Sigmoid colon (tissue), 7 donors: ENCODE results near the gene NFATC2IP. TPM values are rescaled to one million over a fixed set of nuclear protein-coding genes. Genes with fewer than 3 reads are reported as not detected.

Source experiments
- DNase-seq: peaks from one replicate; pipeline ENCODE4 v3.0.0-alpha.2; 2019
- H3K27ac ChIP-seq, 4 donors: fragments of 200-600 bp; sonication (generic); one replicate each; pipeline ENCODE4 v1.5.1; 2016 to 2019; ENCODE audit warnings: mild to moderate bottlenecking in 1 of 4
- H3K27me3 ChIP-seq, 3 donors: fragments of 200-600 bp; sonication (generic); one replicate each; pipeline ENCODE4 v1.5.1; 2019; ENCODE audit warnings: mild to moderate bottlenecking in 1 of 3
- H3K36me3 ChIP-seq, 4 donors: fragments of 200-600 bp; sonication (generic); one replicate each; pipeline ENCODE4 v1.5.1; 2016 to 2019
- H3K4me1 ChIP-seq, 4 donors: fragments of 200-600 bp; sonication (generic); one replicate each; pipeline ENCODE4 v1.5.1; 2017 to 2019
- H3K4me3 ChIP-seq, 4 donors: fragments of 200-600 bp; sonication (generic); one replicate each; pipeline ENCODE4 v1.5.1; 2017 to 2019; ENCODE audit warnings: mild to moderate bottlenecking in 2 of 4, moderate library complexity in 1 of 4
- H3K9me3 ChIP-seq, 4 donors: fragments of 200-600 bp in 3 of 4; sonication (generic) in 3 of 4; one replicate each; pipeline versions ENCODE4 v1.5.1 to v1.6.1; 2013 to 2019
- CTCF ChIP-seq, 4 experiments: fragments of 450-650 bp in 3 of 4; fragments of 200-600 bp in 1 of 4; IDR thresholded peaks; one replicate each; pipeline ENCODE4 v1.5.1; 2016 to 2019; ENCODE audit warnings: antibody characterized with exemption in 4 of 4, mild to moderate bottlenecking in 3 of 4, moderate library complexity in 2 of 4
- EP300 ChIP-seq, 4 donors: sonication (generic); formaldehyde crosslinking; IDR thresholded peaks; one replicate each; pipeline ENCODE4 v1.6.1; 2017; ENCODE audit warnings: antibody characterized with exemption in 4 of 4
- POLR2A ChIP-seq, 2 donors: fragments of 450-650 bp; IDR thresholded peaks; one replicate each; pipeline ENCODE4 v1.6.1; 2016; ENCODE audit warnings: antibody characterized with exemption in 2 of 2, mild to moderate bottlenecking in 2 of 2, moderate library complexity in 2 of 2
- POLR2AphosphoS5 ChIP-seq, 4 donors: sonication (generic); formaldehyde crosslinking; IDR thresholded peaks; one replicate each; pipeline ENCODE4 v1.6.1; 2017; ENCODE audit warnings: antibody characterized with exemption in 4 of 4
- WGBS, 2 donors: extraction: QIAGEN DNeasy Blood & Tissue Kit; methylation state at CpG; one replicate each; pipeline ENCODE4 v1.1.7; 2013; 5-methylcytosine and 5-hydroxymethylcytosine counted together
- intact Hi-C: fragments of 100-400 bp; cut with DNase I; formaldehyde crosslinking; loops from one replicate; pipeline ENCODE4 v1.15.1; 2023
- polyA plus RNA-seq, 3 donors: library from polyadenylated mRNA; stranded (reverse); fragments of 200-250 nt; gene quantifications; one replicate each; pipeline ENCODE4 v1.2.3, GENCODE V29; 2013
- total RNA-seq, 4 donors: library from RNA; depleted of rRNA; stranded (reverse); fragments of >200 nt; gene quantifications; one replicate each; pipeline ENCODE4 v1.1.0, GENCODE V29; 2016
- donor health status: healthy with polysubstance abuse.
- donor health status: Bipolar disorder and iron deficiency.
- donor health status: healthy.

The NFATC2IP gene
- total and polyA plus RNA-seq, 7 donors, result 12.6 to 42.5 (median 20.8) TPM

GRCh38 chr16:28904363-28904762 is 46.4 kb upstream of the NFATC2IP start:
- Histone ChIP-seq H3K27ac (no peak overlapping the region), H3K9me3 (no peaks in the 10 kb centered on the region), H3K27me3 (no peaks in the 10 kb centered on the region), H3K4me3 (no peak overlapping the region), H3K36me3 (peaks cover 4 to 27% (median 10%) of the 10 kb centered on the region in 4 donors), H3K4me1 (no peaks in the 10 kb centered on the region)
- TF ChIP-seq CTCF (IDR thresholded peaks at IDR 0.05) (no peak), POLR2A (IDR thresholded peaks at IDR 0.05) (no peak), POLR2AphosphoS5 (IDR thresholded peaks at IDR 0.05) (no peak), EP300 (IDR thresholded peaks at IDR 0.05) (no peak)
- 86 to 91% methylated on average over 14 of the region's 14 CpGs for WGBS, 2 donors
- intact Hi-C loops, result no loop called here
- DNase-seq, result no peak

DNA sequence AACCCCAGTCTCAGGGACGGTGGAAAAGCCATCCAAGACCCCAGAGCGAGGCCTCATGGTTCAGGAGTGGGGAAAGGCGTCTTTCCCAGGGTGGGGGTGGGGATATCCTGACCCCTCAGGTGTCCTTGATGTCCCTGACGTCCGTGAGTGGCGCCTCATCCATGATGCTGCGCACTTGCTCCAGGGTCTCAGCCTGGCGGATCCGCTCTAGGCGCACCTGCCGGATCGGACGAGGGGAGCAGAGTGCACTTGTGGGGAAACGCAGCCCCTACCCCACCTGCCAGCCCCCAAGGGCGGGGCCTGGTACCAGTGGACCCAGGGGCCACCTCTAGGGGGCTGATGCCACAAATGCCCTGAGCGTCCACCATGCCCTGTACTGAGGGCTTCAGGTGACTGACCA is 45.9 kb upstream of the NFATC2IP start:
- TF ChIP-seq EP300 (IDR thresholded peaks at IDR 0.05) (no peak), CTCF (IDR thresholded peaks at IDR 0.05) (no peak), POLR2AphosphoS5 (IDR thresholded peaks at IDR 0.05) (no peak), POLR2A (IDR thresholded peaks at IDR 0.05) (no peak)
- H3K4me1 ChIP-seq, result no peaks in the 10 kb centered on the region
- peaks cover 4 to 27% (median 10%) of the 10 kb centered on the region in 4 donors for H3K36me3 ChIP-seq
- H3K27ac ChIP-seq, result no peak overlapping the region
- H3K4me3 ChIP-seq, result no peak overlapping the region
- WGBS, 2 donors, result 93 to 96% methylated on average over 16 of the region's 16 CpGs
- intact Hi-C loops, result no loop called here
- H3K9me3 ChIP-seq, result no peaks in the 10 kb centered on the region
- DNase-seq, result no peak
- no peaks in the 10 kb centered on the region for H3K27me3 ChIP-seq

GRCh38 chr16:28905229-28905754 is 45.4 kb upstream of the NFATC2IP start:
- H3K4me1 ChIP-seq, result no peaks in the 10 kb centered on the region
- H3K36me3 ChIP-seq, result peaks cover 4 to 31% (median 10%) of the 10 kb centered on the region in 4 donors
- no peaks in the 10 kb centered on the region for H3K27me3 ChIP-seq
- TF ChIP-seq POLR2AphosphoS5 (IDR thresholded peaks at IDR 0.05), result no peak
- TF ChIP-seq CTCF (IDR thresholded peaks at IDR 0.05), result no peak
- TF ChIP-seq POLR2A (IDR thresholded peaks at IDR 0.05), result no peak
- no peak for TF ChIP-seq EP300 (IDR thresholded peaks at IDR 0.05)
- intact Hi-C loops, result no loop called here
- H3K27ac ChIP-seq, result no peak overlapping the region
- no peak for DNase-seq
- WGBS, 2 donors, result 89 to 94% methylated on average over 9 of the region's 9 CpGs
- no peak overlapping the region for H3K4me3 ChIP-seq
- no peaks in the 10 kb centered on the region for H3K9me3 ChIP-seq

DNA sequence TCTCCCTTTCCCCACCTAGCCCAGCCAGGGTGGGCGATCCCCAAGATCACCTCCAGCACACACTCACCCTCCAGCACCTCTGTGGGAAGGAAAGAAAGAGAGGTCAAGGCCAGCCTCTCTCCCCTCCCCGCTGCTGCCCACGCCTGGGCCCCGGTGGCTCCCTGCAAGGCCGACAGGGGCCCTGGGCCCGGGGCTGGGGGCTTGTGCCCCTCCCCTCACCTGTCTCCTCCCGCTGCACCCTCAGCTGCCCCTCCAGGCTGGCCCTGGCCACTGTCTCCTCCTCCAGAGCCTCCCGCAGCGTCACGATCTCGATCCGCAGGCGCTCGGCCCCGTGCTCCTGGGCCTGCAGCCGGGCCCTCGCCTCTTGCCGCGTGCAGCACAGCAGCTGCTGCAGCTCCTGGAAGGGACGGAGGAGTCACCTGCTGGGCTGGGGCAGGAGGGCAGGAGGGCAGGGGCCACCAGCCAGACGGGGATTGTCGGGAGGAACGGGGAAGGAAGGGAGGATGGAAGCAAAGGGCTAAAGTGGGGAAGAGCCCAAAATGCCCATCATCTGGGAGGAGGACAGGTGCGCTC is 44.9 kb upstream of the NFATC2IP start:
- DNase-seq, result no peak
- 85 to 93% methylated on average over 24 of the region's 24 CpGs for WGBS, 2 donors
- intact Hi-C loops, result no loop called here
- Histone ChIP-seq H3K27ac (no peak overlapping the region), H3K9me3 (no peaks in the 10 kb centered on the region), H3K27me3 (no peaks in the 10 kb centered on the region), H3K36me3 (peaks cover 4 to 37% (median 10%) of the 10 kb centered on the region in 4 donors), H3K4me1 (no peaks in the 10 kb centered on the region), H3K4me3 (no peak overlapping the region)
- TF ChIP-seq POLR2A (IDR thresholded peaks at IDR 0.05), result no peak
- TF ChIP-seq CTCF (IDR thresholded peaks at IDR 0.05), result no peak
- no peak for TF ChIP-seq EP300 (IDR thresholded peaks at IDR 0.05)
